HG03521 (cell line): ENCODE data around the gene MYH15.
A peak's percentile ranks its signal among the peaks of the same experiment; 100 is the strongest.

Experiments used
- ATAC-seq: cut with Tn5 transposase; IDR thresholded peaks from one replicate; pipeline ENCODE4 v1.9.1; 2021; ENCODE audit warnings: mild to moderate bottlenecking, moderate library complexity; ENCODE audit not compliant: unreplicated experiment

The MYH15 gene

DNA sequence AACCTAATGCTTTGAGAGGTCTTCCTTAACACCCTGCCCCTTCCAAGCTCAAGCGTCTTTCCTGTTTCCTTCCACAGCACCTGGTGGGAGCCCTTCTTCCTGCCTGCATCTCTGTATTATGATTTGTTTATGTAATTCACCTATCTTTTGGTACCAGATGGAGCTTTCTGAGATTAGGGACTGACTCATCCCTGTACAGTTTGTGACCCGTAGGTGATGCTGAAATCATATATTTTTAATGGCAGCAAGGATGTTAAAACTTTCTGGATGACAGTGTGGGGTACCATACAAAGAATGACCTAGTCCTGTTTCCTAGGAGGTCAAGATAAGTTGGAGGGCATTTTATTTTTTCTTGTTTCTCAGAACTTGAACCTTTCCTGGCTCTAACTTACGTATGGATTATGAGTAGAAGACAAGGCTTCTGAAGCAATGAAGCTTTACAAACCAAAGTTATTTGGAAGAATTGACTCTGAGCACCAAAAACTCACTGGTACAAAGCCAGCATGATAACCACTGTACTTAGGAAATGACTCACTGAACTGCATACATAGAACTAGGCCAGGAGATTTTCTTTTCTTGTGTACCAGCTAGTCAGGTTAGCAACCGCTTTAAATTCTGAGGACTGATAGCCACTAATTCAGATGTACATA lies 167.4 kb downstream of the MYH15 start:
- peak; percentile 68 for ATAC-seq

DNA sequence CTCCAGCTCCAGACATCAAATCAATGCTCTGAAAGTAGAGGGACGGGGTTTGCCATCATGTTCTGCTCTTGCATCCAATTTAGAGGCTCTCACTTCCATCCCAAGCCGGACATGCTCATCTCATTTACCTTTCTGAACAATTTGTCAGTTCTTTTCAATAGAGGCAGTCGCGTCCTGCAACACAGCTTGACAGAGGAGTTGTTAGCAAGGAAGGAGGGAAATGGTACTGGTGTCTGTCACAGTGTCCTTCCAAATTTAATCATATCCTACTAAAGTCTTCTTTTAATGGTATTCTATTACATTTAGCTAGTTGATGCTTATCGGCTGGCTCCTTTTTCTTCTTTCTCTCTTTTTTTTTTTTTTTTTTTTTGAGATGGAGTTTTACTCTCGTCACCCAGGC lies 168.5 kb downstream of the MYH15 start:
- no peak for ATAC-seq

DNA sequence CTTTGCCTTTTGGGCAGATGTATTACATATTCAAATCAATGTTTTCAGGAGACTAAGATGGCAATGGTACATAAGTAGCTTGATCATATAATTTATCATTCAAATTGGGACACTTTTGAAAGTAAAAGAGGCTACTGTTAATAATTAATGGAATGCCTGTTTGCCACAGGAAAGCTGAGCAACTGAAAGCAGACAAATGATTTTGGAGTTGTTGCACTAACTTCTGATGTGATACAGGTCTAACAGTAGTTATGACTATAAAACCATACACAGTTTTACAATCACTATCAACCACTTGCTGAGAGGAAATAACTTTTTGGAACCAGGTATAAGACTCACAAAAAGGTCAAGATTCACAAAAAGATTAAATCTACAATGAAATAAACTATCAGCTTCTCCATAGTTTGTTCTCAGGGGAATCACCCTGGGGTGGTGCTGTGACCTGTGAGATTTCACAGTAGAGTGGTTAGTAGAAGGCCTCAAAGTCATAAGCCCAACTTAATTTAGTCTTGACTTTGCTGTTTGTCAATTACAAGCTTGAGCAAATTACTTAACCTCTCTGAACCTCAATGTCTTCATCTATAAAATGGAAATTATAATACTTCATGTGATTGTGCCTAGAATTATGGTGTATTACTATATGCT lies 171.4 kb downstream of the MYH15 start:
- ATAC-seq: no peak

DNA sequence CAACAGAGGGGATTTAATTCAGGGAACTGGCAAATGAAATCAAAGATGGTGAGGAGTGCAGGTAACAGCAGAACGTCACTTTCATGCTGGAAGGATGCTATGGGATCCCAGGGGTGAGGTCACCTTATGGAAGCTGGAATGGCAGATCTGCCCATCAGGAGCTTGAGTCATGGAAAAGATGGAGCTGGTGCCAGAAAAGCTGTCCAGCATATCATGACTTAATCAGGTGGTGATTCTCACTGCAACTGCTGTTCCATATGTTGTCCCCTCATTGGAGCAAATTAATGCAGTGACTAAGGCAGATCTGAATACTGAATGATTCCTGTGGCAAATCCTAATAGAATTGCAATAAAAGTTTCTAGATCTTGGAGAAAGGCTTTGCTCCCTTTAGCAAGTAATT lies 175.7 kb downstream of the MYH15 start:
- ATAC-seq: no peak

DNA sequence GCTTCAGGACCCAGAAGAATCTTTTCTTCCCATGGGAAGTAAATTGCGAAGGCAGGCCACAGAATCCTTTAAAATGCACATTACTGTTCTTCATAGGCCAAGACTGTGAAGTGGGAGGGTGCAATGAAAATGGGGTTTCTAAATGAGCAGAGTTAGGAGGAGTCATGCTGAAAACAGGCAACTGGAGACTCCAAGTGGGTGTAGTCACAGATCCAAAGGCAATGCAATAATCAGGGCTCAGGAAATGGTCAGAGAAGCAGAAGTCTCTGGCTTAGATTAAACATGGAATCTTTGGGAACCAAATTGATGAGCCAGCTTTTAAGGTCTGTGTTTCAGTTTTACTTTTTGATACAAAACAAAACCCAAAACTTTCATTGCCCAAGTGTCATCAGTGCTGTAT lies 176.4 kb downstream of the MYH15 start:
- no peak for ATAC-seq

DNA sequence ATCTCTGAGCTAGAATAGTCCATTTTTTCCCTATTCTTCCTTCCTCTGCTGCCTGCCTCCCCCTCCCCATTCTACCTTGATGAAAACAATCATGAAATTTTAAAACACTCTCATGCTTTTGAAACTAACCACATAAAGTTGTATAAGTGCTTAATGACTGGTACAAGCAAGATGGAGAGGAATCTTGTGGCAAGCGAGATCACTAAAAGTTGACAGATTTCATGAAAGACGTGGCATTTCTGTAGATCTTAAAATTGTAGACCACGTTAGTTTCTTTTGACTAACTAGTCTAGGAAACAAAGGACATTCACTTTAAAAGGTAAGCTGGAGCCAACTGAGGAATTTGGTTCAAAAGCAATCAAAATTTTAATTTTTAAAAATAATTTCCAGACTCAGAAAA lies 178.6 kb downstream of the MYH15 start:
- ATAC-seq: no peak
